GM19438 (cell line): Measurements from ENCODE around the gene MYO5A.
"Not testable (repeated sequence)": the region's sequence is repeated elsewhere in the genome, so short reads cannot be mapped to it uniquely, and the experiment has no call there.

Source experiments
- ATAC-seq: cut with Tn5 transposase; IDR thresholded peaks from one replicate; pipeline ENCODE4 v1.9.1; 2021; ENCODE audit warnings: low read depth; ENCODE audit not compliant: unreplicated experiment

The MYO5A gene

GRCh38 chr15:52301265-52301847 is 227.3 kb downstream of the MYO5A start:
- ATAC-seq = no peak

- ATAC-seq = no peak
Measured at GRCh38 chr15:52295421-52296001, 233.2 kb downstream of the MYO5A start, which contains the start of gene MYO5C. MYO5C (minus strand) TSS chr15:52295804; CDS start chr15:52295636, 168 bp downstream.

- ATAC-seq = no peak
Measured at GRCh38 chr15:52294881-52295420, 233.7 kb downstream of the MYO5A start.

GRCh38 chr15:52292780-52293392 is 235.8 kb downstream of the MYO5A start:
- ATAC-seq = no peak

GRCh38 chr15:52291204-52291603 is 237.5 kb downstream of the MYO5A start:
- ATAC-seq = peak; percentile 63

- no peak for ATAC-seq
Measured at GRCh38 chr15:52290800-52291199, 237.9 kb downstream of the MYO5A start.

- no peak for ATAC-seq
Measured at GRCh38 chr15:52290329-52290728, 238.4 kb downstream of the MYO5A start.

- no peak for ATAC-seq
Measured at GRCh38 chr15:52289629-52290081, 239.0 kb downstream of the MYO5A start.

- no peak for ATAC-seq
Measured at GRCh38 chr15:52288986-52289385, 239.7 kb downstream of the MYO5A start.

GRCh38 chr15:52288051-52288942 is 240.4 kb downstream of the MYO5A start:
- no peak for ATAC-seq

GRCh38 chr15:52287114-52287513 is 241.6 kb downstream of the MYO5A start:
- ATAC-seq = no peak

GRCh38 chr15:52285941-52286340 is 242.7 kb downstream of the MYO5A start:
- ATAC-seq = not testable (repeated sequence)

- no peak for ATAC-seq
Measured at GRCh38 chr15:52284164-52284563, 244.5 kb downstream of the MYO5A start.

- ATAC-seq = no peak
Measured at GRCh38 chr15:52283281-52283680, 245.4 kb downstream of the MYO5A start.

GRCh38 chr15:52282418-52282817 is 246.3 kb downstream of the MYO5A start:
- no peak for ATAC-seq

GRCh38 chr15:52281085-52282035 is 247.3 kb downstream of the MYO5A start:
- no peak for ATAC-seq

- ATAC-seq = no peak
Measured at GRCh38 chr15:52280326-52281084, 248.2 kb downstream of the MYO5A start.

- ATAC-seq = no peak
Measured at GRCh38 chr15:52278636-52279367, 249.9 kb downstream of the MYO5A start.
